Activated gamma-delta T cell (primary cell): ENCODE data around the gene MISFA.
"Not testable (repeated sequence)": the region's sequence is repeated elsewhere in the genome, so short reads cannot be mapped to it uniquely, and the experiment has no call there.

Source experiments
- DNase-seq: peaks from one replicate; lab custom pipeline; 2025; lab: John Stamatoyannopoulos, UW
- total RNA-seq, 2 donors: gene quantifications; one replicate each; lab custom pipeline; 2026; lab: John Stamatoyannopoulos, UW

Gene MISFA
- total RNA-seq = 0.51 to 0.79 reads per million in 2 donors

- DNase-seq = no peak
Measured at GRCh38 chr11:18599739-18600230, at the start of gene MISFA. Gene MISFA (plus strand): TSS chr11:18599789. CDS start chr11:18599929, 140 bp downstream.

GRCh38 chr11:18563090-18563730 lies 36.4 kb upstream of the MISFA start:
- no peak for DNase-seq

GRCh38 chr11:18564149-18564548 lies 35.4 kb upstream of the MISFA start:
- no peak for DNase-seq

GRCh38 chr11:18566406-18566805 lies 33.2 kb upstream of the MISFA start:
- DNase-seq = no peak

- no peak for DNase-seq
Measured at GRCh38 chr11:18567081-18567480, 32.5 kb upstream of the MISFA start.

GRCh38 chr11:18575361-18575760 lies 24.2 kb upstream of the MISFA start:
- no peak for DNase-seq

GRCh38 chr11:18578975-18579598 lies 20.5 kb upstream of the MISFA start:
- no peak for DNase-seq

- DNase-seq = no peak
Measured at GRCh38 chr11:18580113-18580766, 19.3 kb upstream of the MISFA start.

- no peak for DNase-seq
Measured at GRCh38 chr11:18581825-18582224, 17.8 kb upstream of the MISFA start.

GRCh38 chr11:18588297-18589252 lies 11.0 kb upstream of the MISFA start, which contains the start of gene UEVLD:
Gene UEVLD (minus strand): TSS chr11:18588734. CDS start chr11:18588654, 80 bp downstream.
- peak; percentile 55 for DNase-seq

GRCh38 chr11:18590571-18590970 lies 9.0 kb upstream of the MISFA start:
- DNase-seq = no peak

- not testable (repeated sequence) for DNase-seq
Measured at GRCh38 chr11:18594088-18594487, 5.5 kb upstream of the MISFA start.

- DNase-seq = no peak
Measured at GRCh38 chr11:18594999-18595749, 4.4 kb upstream of the MISFA start.

GRCh38 chr11:18600915-18601569 lies 1.5 kb downstream of the MISFA start:
- DNase-seq = no peak

GRCh38 chr11:18608376-18608775 lies 8.8 kb downstream of the MISFA start:
- DNase-seq = no peak

GRCh38 chr11:18611196-18611595 lies 11.6 kb downstream of the MISFA start:
- no peak for DNase-seq

- DNase-seq = no peak
Measured at GRCh38 chr11:18612394-18612793, 12.8 kb downstream of the MISFA start.

- DNase-seq = no peak
Measured at GRCh38 chr11:18614667-18615066, 15.1 kb downstream of the MISFA start.

- no peak for DNase-seq
Measured at GRCh38 chr11:18615628-18616392, 16.2 kb downstream of the MISFA start.
